ENCODE measurements around the gene PLEKHA5. TPM values are rescaled to one million over a fixed set of nuclear protein-coding genes. Genes with fewer than 3 reads are reported as not detected.

The PLEKHA5 gene
- total RNA-seq, 2 donors from 2014 or later: 31.0 to 32.7 TPM

GRCh38 chr12:19284658-19285057, 155.1 kb downstream of the PLEKHA5 start:
- no peaks in the 10 kb centered on the region for H3K36me3 ChIP-seq
- H3K4me1 ChIP-seq: no peaks in the 10 kb centered on the region
- DNase-seq: no peak
- no peak for TF ChIP-seq CTCF (IDR thresholded peaks at IDR 0.05)
- no peak overlapping the region for H3K27ac ChIP-seq
- no peaks in the 10 kb centered on the region for H3K27me3 ChIP-seq
- H3K9me3 ChIP-seq: no peaks in the 10 kb centered on the region
- no peak overlapping the region for H3K4me3 ChIP-seq
- no peak overlapping the region for H3K9ac ChIP-seq (ENCODE audit: low read depth in 2 of 2, low read length in 2 of 2)
- intact Hi-C loops (cut with DNase I): no loop called here

GRCh38 chr12:19285793-19286448, 156.4 kb downstream of the PLEKHA5 start:
- no peak overlapping the region for H3K4me3 ChIP-seq
- intact Hi-C loops (cut with DNase I): no loop called here

GRCh38 chr12:19287302-19287701, 157.8 kb downstream of the PLEKHA5 start:
- Histone ChIP-seq H3K4me3 (no peak overlapping the region), H3K9ac (ENCODE audit: low read depth in 2 of 2, low read length in 2 of 2) (no peak overlapping the region), H3K9me3 (no peaks in the 10 kb centered on the region), H3K27ac (no peak overlapping the region), H3K4me1 (no peaks in the 10 kb centered on the region), H3K36me3 (no peaks in the 10 kb centered on the region), H3K27me3 (no peaks in the 10 kb centered on the region)
- intact Hi-C loops (cut with DNase I): no loop called here
- DNase-seq: no peak
- TF ChIP-seq CTCF (IDR thresholded peaks at IDR 0.05): no peak

More at GRCh38 chr12:19285793-19286448, 156.4 kb downstream of the PLEKHA5 start:
- Histone ChIP-seq H3K27me3 (no peaks in the 10 kb centered on the region), H3K9ac (ENCODE audit: low read depth in 2 of 2, low read length in 2 of 2) (no peak overlapping the region), H3K9me3 (no peaks in the 10 kb centered on the region), H3K36me3 (no peaks in the 10 kb centered on the region), H3K4me1 (no peaks in the 10 kb centered on the region), H3K27ac (no peak overlapping the region)
- TF ChIP-seq CTCF (IDR thresholded peaks at IDR 0.05): no peak
- DNase-seq: no peak

- DNase-seq: no peak
- Histone ChIP-seq H3K9me3 (no peaks in the 10 kb centered on the region), H3K4me1 (no peaks in the 10 kb centered on the region), H3K4me3 (no peak overlapping the region), H3K9ac (ENCODE audit: low read depth in 2 of 2, low read length in 2 of 2) (no peak overlapping the region), H3K27me3 (no peaks in the 10 kb centered on the region), H3K36me3 (no peaks in the 10 kb centered on the region), H3K27ac (no peak overlapping the region)
- intact Hi-C loops (cut with DNase I): no loop called here
- no peak for TF ChIP-seq CTCF (IDR thresholded peaks at IDR 0.05)
Observed at GRCh38 chr12:19288161-19288560, 158.6 kb downstream of the PLEKHA5 start.

- peak; percentile 51 for TF ChIP-seq CTCF (IDR thresholded peaks at IDR 0.05)
- intact Hi-C loops (cut with DNase I): no loop called here
- Histone ChIP-seq H3K4me3 (no peak overlapping the region), H3K27me3 (no peaks in the 10 kb centered on the region), H3K36me3 (no peaks in the 10 kb centered on the region), H3K9ac (ENCODE audit: low read depth in 2 of 2, low read length in 2 of 2) (no peak overlapping the region), H3K9me3 (no peaks in the 10 kb centered on the region), H3K4me1 (no peaks in the 10 kb centered on the region), H3K27ac (no peak overlapping the region)
- DNase-seq: no peak
Observed at GRCh38 chr12:19288603-19289244, 159.2 kb downstream of the PLEKHA5 start.

All from colonic mucosa (tissue), 4 donors.